Measurements from ENCODE around the gene RAX2.

The RAX2 gene

DNA sequence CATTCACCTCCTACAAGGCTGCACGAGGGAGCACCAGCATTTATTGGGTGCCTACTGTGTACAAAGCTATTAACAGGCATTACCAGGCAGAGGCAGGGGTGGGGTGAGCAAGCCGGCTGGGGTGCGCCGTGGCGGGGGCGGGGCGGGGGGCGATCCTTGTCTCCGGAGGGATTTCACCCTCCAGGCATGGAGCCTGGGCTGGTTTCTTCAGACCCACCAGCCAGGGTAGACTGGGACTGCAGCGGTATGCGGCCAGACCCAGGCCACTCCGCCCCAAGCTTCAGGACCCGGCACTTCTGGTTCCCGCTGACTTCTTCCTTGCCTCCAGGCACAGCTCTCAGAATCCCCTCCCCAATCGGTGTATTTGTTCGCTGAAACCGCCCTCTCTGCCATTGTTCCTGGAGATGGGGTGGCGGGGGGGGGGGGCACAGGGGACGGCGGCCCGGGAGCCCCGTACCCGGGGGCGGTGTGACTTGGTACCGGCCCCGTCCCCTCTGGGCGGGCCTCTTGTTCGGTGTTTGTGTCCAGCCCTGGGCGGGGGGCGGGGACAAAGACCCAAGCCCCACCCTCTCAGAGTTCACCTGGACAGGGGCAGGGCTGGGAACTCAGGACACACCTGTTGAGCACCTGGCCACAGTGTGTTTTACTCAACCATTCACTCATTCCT lies 49.5 kb downstream of the RAX2 start:
- no peak for DNase-seq

DNA sequence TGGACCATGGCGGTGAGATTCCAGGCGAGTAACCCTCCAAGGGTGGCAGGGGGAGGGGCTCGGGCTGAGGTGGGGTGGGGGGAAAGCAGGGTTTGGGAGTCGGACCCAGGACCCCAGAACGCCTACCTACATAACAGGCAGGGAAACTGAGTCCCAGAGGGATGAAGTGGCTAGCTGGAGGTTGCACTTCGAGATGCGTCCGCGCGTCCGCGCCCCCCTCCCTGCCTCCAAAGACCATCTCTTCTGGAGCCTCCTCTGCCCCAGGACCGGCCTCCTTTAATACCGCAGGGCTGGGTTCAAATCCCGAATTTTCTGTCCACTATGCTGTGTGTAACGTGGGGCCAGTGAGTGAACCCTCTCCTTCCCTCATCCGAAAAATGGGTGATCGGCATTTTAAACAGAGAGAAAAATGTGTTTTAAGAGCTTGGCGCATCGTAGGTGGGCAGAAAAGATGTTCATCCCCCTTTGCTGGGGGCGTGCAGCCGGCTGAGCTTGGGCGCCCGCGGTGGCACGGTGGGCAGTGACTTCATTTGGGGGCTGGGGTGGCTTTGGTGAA lies 50.1 kb downstream of the RAX2 start:
- DNase-seq: no peak

DNA sequence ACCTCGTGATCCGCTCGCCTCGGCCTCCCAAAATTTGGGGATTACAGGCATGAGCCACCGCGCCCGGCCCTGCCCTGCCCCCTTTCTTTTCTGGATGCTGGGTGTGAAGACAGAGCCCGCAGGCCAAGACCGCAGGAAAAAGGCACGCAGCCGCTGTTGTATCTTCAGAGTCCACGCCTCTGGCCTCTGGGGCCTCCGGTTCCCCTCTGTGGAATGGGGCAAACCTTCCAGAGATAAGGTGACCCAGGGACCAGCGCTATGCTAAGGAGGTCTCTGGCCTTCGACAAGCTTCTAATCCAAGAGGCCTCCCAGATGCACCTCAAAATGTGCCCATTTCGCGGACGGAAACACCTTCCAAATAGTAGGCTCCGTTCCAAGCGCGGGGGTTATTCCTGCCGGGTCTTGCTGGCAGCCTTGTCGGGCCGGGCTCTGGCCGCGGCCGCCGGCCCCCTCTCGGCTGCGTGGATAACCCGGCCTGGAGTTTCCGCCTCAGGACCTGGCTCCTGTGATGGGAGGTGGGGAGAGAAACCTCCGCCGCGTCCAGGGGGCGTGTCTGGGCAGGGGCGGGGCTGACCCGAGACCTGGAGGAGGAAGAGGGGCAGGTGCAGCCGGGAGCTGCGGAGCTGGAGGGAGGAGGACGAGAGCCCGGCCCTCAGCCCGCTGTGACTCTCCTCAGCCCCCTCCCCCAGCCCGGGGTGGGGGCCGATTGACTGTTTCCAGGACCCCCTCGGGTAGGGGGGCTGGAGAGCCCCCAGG lies 50.7 kb downstream of the RAX2 start:
- DNase-seq: peak; percentile 76

DNA sequence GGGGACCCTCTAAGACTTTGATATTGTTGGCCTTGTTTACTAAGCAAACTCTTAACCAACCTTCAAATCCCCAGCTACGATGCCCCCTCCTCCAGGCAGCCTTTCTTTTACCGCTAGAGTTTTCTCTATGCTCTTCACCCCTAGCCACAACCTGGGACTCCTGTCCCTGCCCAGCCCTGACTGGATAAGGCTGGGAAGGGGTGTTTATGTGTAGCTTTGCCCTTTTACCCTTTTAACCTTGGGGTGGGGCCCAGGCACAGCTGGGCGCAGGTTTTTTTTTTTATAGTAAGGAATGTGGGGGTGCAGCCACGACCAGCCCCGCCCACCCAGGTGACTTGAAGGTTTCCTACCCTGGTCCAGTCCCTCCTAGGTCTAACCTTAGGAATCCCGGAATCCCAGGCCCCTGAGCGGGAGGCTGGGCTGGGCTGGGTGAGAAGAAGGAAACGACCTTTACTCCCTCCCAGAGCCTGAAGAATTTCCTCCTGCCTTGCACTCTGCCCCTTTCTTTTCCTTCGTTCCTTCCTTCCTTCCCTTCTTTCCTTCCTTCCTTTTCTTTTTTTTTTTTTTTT lies 51.6 kb downstream of the RAX2 start:
- no peak for DNase-seq

DNA sequence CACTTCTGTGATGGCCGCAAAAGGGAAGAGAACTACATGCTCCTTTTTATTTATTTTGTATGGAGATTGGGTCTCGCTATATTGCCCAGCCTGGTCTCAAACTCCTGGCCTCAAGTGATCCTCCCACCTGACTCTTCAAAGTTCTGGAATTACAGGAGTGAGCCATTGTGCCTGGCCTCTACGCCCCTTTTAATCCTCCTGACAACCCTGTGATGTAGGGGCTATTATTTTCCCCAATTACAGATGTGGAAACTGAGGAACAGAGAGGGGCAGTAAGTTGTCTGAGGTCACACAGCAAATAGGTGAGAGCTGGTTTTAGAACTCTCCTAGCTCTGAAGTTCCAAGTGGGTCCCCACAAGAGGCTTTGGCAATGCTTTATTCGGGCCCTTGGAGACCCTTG lies 52.2 kb downstream of the RAX2 start:
- DNase-seq: no peak

Data from activated T-cell treated with anti-CD3 and anti-CD28 coated beads for 4 hours (primary cell).